CD8-positive, alpha-beta memory T cell (primary cell): ENCODE data around the gene WASF2. TPM values are rescaled to one million over a fixed set of nuclear protein-coding genes. Genes with fewer than 3 reads are reported as not detected.
A peak's percentile ranks its signal among the peaks of the same experiment; 100 is the strongest.

ENCODE experiments used
- CTCF ChIA-PET: fragments of 350-600 bp; sonication (Branson Sonifier 250); formaldehyde crosslinking; loops from one replicate; lab custom pipeline; 2021; ENCODE audit warnings: antibody characterized with exemption; lab: Charles Lee
- POLR2A ChIA-PET: fragments of 350-600 bp; sonication (Branson Sonifier 250); formaldehyde crosslinking; loops from one replicate; lab custom pipeline; 2021; ENCODE audit warnings: antibody characterized with exemption; lab: Charles Lee
- DNase-seq, 5 donors: peaks; one replicate each; pipeline versions ENCODE4 v3.0.0 to v3.0.0-alpha.2; 2020 to 2022; ENCODE audit warnings: mixed read lengths in 1 of 5
- H3K27ac ChIP-seq: one replicate; pipeline ENCODE4 v1.7.0; 2013; ENCODE audit warnings: low read depth, mild to moderate bottlenecking, low read length, moderate library complexity
- H3K27me3 ChIP-seq: 2 replicates; pipeline ENCODE4 v1.7.0; 2013; ENCODE audit warnings: low read length, mild to moderate bottlenecking; ENCODE audit not compliant: insufficient read depth, poor library complexity, severe bottlenecking
- H3K36me3 ChIP-seq: 2 replicates; pipeline ENCODE4 v1.7.0; 2013; ENCODE audit warnings: mild to moderate bottlenecking, low read length, moderate library complexity; ENCODE audit not compliant: insufficient read depth
- H3K4me1 ChIP-seq: 2 replicates; pipeline ENCODE4 v1.7.0; 2013; ENCODE audit warnings: mild to moderate bottlenecking, low read length, moderate library complexity; ENCODE audit not compliant: insufficient read depth
- H3K4me3 ChIP-seq: 2 replicates; pipeline ENCODE4 v1.7.0; 2013; ENCODE audit warnings: mild to moderate bottlenecking, low read length
- H3K9me3 ChIP-seq: 2 replicates; pipeline ENCODE4 v1.7.0; 2013; ENCODE audit warnings: mild to moderate bottlenecking, low read length
- H3K27ac Mint-ChIP-seq, 8 donors: one replicate each; pipeline ENCODE4 v1.8.0; 2020 to 2021; ENCODE audit warnings: mixed read lengths in 8 of 8, mild to moderate bottlenecking in 6 of 8, inconsistent platforms in 3 of 8, moderate library complexity in 3 of 8
- H3K27me3 Mint-ChIP-seq, 2 donors: one replicate each; pipeline ENCODE4 v1.8.0; 2020 to 2021; ENCODE audit warnings: mixed read lengths in 2 of 2, mild to moderate bottlenecking in 1 of 2, moderate library complexity in 1 of 2
- H3K36me3 Mint-ChIP-seq, 3 donors: one replicate each; pipeline ENCODE4 v1.8.0; 2020 to 2021; ENCODE audit warnings: mixed read lengths in 3 of 3, inconsistent platforms in 1 of 3, mild to moderate bottlenecking in 1 of 3
- H3K4me1 Mint-ChIP-seq, 3 donors: one replicate each; pipeline ENCODE4 v1.8.0; 2020 to 2021; ENCODE audit warnings: mixed read lengths in 3 of 3, inconsistent platforms in 1 of 3, mild to moderate bottlenecking in 1 of 3
- H3K4me3 Mint-ChIP-seq, 7 donors: one replicate each; pipeline ENCODE4 v1.8.0; 2020 to 2021; ENCODE audit warnings: mixed read lengths in 7 of 7, mild to moderate bottlenecking in 6 of 7, moderate library complexity in 4 of 7, inconsistent platforms in 2 of 7
- H3K9me3 Mint-ChIP-seq, 5 donors: one replicate each; pipeline ENCODE4 v1.8.0; 2020 to 2022; ENCODE audit warnings: mixed read lengths in 5 of 5, mild to moderate bottlenecking in 3 of 5, moderate library complexity in 2 of 5, inconsistent platforms in 1 of 5
- polyA plus RNA-seq: library from polyadenylated mRNA; unstranded; fragments of 300-500 nt; fragmentation: Illumina TruSeq; gene quantifications from one replicate; pipeline ENCODE4 v1.2.3, GENCODE V29; 2021
- total RNA-seq, 2 experiments: library from RNA; stranded (reverse); gene quantifications; one replicate each; pipeline ENCODE4 v1.2.3, GENCODE V29; 2021

WASF2 gene
- total and polyA plus RNA-seq, 3 experiments from 2014 or later = 64.1 to 128 (median 120) TPM

DNA sequence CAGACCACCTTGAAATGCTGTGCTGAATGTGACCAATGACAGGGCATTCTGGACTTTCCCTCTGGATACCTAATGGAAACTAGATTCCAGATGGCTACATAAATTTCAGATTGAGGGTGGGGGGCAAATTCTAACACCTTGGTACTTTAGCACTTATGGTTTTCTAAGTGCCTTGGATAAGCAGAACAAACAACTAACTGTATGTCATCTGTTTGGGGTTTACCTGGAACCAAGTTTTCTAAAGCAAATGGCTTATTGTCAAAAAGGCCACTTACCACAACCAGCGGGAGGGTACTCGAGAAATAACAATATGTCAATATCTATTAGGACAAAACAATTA, 58.4 kb downstream of the WASF2 start:
- Mint-ChIP-seq H3K27ac (peak overlapping the region in 7 of 8 donors; percentile 52 to 93 (median 83)), H3K27me3 (no peaks in the 10 kb centered on the region), H3K9me3 (no peaks in the 10 kb centered on the region), H3K4me3 (peak overlapping the region in 4 of 7 donors; percentile 15 to 70 (median 34)), H3K36me3 (peaks cover 0 to 28% (median 10%) of the 10 kb centered on the region in 3 donors), H3K4me1 (peaks cover 63 to 89% (median 89%) of the 10 kb centered on the region in 3 donors)
- CTCF ChIA-PET = interaction anchor here (1.0 to 1.1 kb wide), 3 partner anchors 9 to 35 kb away, joined by 3 to 4 read pairs (median 3); no protein-coding TSS in a partner anchor
- no peaks in the 10 kb centered on the region for H3K9me3 ChIP-seq
- POLR2A ChIA-PET = no interaction called here
- peak overlapping the region; percentile 17 for H3K4me3 ChIP-seq
- H3K36me3 ChIP-seq = peaks cover 10% of the 10 kb centered on the region
- no peak for DNase-seq
- H3K4me1 ChIP-seq = peaks cover 89% of the 10 kb centered on the region
- H3K27ac ChIP-seq = no peak overlapping the region
- H3K27me3 ChIP-seq = no peaks in the 10 kb centered on the region

DNA sequence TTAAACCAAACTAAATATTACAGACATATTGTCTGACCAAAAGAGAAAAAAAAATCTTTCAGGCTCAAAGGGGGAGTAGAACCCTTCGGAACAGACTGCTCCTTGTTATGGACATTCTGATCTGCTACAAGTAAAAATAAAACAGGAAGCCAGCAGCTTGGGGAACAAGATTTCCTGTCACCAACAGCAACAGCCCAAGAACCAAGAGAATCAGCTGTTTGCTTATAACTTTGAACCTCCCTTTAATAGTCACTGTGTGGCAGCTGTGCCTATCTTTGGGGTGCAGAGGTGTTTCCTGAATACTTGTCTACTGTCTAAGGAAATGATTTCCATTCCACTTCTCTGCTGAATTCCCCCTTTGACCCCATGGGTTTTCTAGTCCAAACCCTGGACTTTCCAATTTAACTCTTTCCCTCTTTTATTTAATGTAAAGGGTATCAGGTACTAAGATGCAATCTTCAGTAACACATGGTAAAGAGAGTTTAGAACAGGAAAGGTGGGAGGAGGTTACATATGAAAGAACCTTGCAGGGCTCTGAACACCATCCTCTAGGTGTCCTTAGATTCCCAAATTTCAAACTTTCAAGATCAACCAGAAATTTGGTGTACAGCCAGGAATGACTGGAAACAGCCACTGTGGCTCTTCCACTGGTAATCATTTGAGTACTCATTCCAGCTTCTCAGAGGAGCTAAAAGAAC, 58.9 kb downstream of the WASF2 start:
- H3K27ac Mint-ChIP-seq = peak overlapping the region; percentile 56 to 93 (median 82)
- H3K9me3 ChIP-seq = no peaks in the 10 kb centered on the region
- H3K4me1 ChIP-seq = peaks cover 83% of the 10 kb centered on the region
- peak overlapping the region in 5 of 7 donors; percentile 54 to 73 (median 60) for H3K4me3 Mint-ChIP-seq
- ChIA-PET POLR2A (interaction anchor here (1.3 kb wide), 1 partner anchor 18 kb away, joined by 4 read pairs; no protein-coding TSS in a partner anchor), CTCF (interaction anchor here (0.8 to 1.8 kb wide), 8 partner anchors 9 to 135 kb away, joined by 3 to 5 read pairs (median 3); no protein-coding TSS in a partner anchor)
- no peaks in the 10 kb centered on the region for H3K9me3 Mint-ChIP-seq
- peaks cover 59 to 87% (median 87%) of the 10 kb centered on the region in 3 donors for H3K4me1 Mint-ChIP-seq
- DNase-seq = peak in 2 of 5 donors; percentile 34 to 63
- H3K36me3 Mint-ChIP-seq = peaks cover 0 to 30% (median 13%) of the 10 kb centered on the region in 3 donors
- H3K27ac ChIP-seq = no peak overlapping the region
- H3K27me3 ChIP-seq = no peaks in the 10 kb centered on the region
- H3K27me3 Mint-ChIP-seq = no peaks in the 10 kb centered on the region
- peak overlapping the region; percentile 17 for H3K4me3 ChIP-seq
- peaks cover 10% of the 10 kb centered on the region for H3K36me3 ChIP-seq

DNA sequence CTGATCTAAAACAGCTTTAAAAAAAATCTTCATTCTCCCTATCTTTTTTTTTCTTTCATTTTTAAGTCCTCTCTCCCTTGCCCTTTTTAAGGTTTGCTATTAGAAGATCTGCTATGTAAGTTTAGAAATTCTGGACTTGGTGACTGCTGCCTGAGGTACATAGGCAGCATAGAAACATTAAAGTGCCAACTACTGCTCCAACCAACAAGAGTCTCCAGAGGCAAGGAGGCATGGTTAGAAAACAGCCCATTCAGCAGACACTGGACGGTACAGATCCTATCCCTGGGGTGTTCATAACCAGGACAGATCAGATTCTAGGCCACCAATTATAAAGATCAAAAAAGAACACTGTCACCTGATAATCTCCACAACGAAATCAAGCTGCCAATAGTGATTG, 60.9 kb downstream of the WASF2 start:
- Histone ChIP-seq H3K27me3 (no peaks in the 10 kb centered on the region), H3K36me3 (peaks cover 10% of the 10 kb centered on the region), H3K27ac (peak overlapping the region; percentile 14), H3K9me3 (no peaks in the 10 kb centered on the region), H3K4me3 (no peak overlapping the region), H3K4me1 (peaks cover 75% of the 10 kb centered on the region)
- peaks cover 55 to 81% (median 81%) of the 10 kb centered on the region in 3 donors for H3K4me1 Mint-ChIP-seq
- H3K9me3 Mint-ChIP-seq = no peaks in the 10 kb centered on the region
- ChIA-PET POLR2A (no interaction called here), CTCF (interaction anchor here (1.2 to 1.5 kb wide), 3 partner anchors 12 to 233 kb away, joined by 3 to 4 read pairs (median 3); no protein-coding TSS in a partner anchor)
- peaks cover 0 to 44% (median 15%) of the 10 kb centered on the region in 3 donors for H3K36me3 Mint-ChIP-seq
- H3K27ac Mint-ChIP-seq = peak overlapping the region in 6 of 8 donors; percentile 26 to 75 (median 46)
- H3K27me3 Mint-ChIP-seq = no peaks in the 10 kb centered on the region
- peak overlapping the region in 4 of 7 donors; percentile 5 to 72 (median 30) for H3K4me3 Mint-ChIP-seq
- no peak for DNase-seq

DNA sequence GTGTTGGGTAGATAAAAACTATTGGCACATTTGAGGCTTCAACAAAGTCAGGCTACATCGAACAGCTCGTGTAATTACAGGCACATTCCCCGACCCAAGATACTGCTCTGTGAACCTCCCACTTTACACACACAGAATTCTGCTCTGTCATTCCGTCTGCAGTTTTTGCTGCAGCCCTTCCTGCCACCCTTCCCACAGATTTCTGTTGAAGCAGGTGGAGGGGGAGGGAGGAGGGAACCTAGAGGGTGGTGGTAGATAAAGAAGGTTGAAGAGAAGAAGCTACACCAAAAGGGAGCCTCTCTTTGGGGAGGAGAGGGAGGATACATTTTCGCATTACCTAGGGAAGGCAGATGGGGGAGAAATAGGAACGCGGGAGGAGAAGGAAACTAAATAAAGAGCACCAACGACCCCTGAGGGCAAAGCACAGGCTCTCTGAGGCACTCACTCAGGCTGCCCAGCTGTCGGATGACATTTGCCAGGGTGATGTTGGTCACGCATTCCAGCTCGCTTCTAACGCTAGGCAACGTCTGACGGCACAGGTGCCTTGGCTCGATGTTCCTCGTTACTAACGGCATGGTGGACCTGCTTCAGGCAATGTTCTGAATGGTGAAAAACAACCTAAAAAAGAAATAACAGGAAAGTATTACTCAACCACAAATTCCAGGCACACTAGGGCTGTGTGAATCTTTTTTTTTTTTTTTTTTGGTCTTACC, 61.5 kb downstream of the WASF2 start:
- no peaks in the 10 kb centered on the region for H3K9me3 Mint-ChIP-seq
- H3K36me3 Mint-ChIP-seq = peaks cover 0 to 47% (median 15%) of the 10 kb centered on the region in 3 donors
- Histone ChIP-seq H3K4me3 (peak overlapping the region; percentile 37), H3K36me3 (peaks cover 10% of the 10 kb centered on the region), H3K4me1 (peaks cover 74% of the 10 kb centered on the region), H3K27me3 (no peaks in the 10 kb centered on the region), H3K27ac (peak overlapping the region; percentile 32), H3K9me3 (no peaks in the 10 kb centered on the region)
- H3K4me3 Mint-ChIP-seq = peak overlapping the region in 3 of 7 donors; percentile 5 to 72 (median 23)
- ChIA-PET CTCF (interaction anchor here (1.3 to 1.6 kb wide), 3 partner anchors 9 to 180 kb away, joined by 3 to 4 read pairs (median 4); no protein-coding TSS in a partner anchor), POLR2A (interaction anchor here (1.1 kb wide), 1 partner anchor 8 kb away, joined by 3 read pairs; no protein-coding TSS in a partner anchor)
- DNase-seq = peak in 1 of 5 donors; percentile 13
- peaks cover 52 to 81% (median 81%) of the 10 kb centered on the region in 3 donors for H3K4me1 Mint-ChIP-seq
- H3K27me3 Mint-ChIP-seq = no peaks in the 10 kb centered on the region
- peak overlapping the region in 7 of 8 donors; percentile 35 to 91 (median 67) for H3K27ac Mint-ChIP-seq

DNA sequence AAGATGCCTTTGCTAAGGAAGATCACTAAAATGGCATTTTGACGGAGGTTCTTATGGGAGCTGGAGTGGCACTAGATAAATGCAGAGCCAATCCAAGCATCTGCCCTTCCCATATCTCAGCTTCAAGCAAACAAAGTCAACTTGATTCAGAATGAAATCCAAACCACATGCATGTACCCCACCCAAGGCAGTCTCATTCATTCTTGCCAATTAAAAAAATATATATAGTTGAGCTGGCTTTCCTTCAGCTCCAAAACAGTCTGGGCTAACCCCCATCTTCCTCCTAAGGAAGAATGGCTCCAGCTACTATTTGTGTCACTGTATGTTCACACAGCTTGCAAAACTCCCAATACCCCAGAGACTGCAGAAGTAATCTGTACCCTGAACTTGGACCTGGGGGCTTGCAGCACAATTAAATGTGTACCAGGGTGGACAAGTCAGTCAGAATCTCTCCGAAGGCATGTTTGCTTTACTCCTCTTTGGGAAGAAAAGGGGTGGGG, 62.1 kb downstream of the WASF2 start:
- ChIA-PET CTCF (interaction anchor here (1.6 kb wide), 1 partner anchor 10 kb away, joined by 4 read pairs; no protein-coding TSS in a partner anchor), POLR2A (interaction anchor here (1.1 kb wide), 1 partner anchor 9 kb away, joined by 3 read pairs; no protein-coding TSS in a partner anchor)
- peaks cover 0 to 47% (median 15%) of the 10 kb centered on the region in 3 donors for H3K36me3 Mint-ChIP-seq
- Histone ChIP-seq H3K27ac (peak overlapping the region; percentile 32), H3K4me1 (peaks cover 73% of the 10 kb centered on the region), H3K36me3 (peaks cover 10% of the 10 kb centered on the region), H3K4me3 (peak overlapping the region; percentile 37), H3K27me3 (no peaks in the 10 kb centered on the region), H3K9me3 (no peaks in the 10 kb centered on the region)
- no peaks in the 10 kb centered on the region for H3K27me3 Mint-ChIP-seq
- H3K27ac Mint-ChIP-seq = peak overlapping the region in 4 of 8 donors; percentile 44 to 91 (median 68)
- H3K9me3 Mint-ChIP-seq = no peaks in the 10 kb centered on the region
- no peak overlapping the region for H3K4me3 Mint-ChIP-seq
- no peak for DNase-seq
- peaks cover 47 to 76% (median 76%) of the 10 kb centered on the region in 3 donors for H3K4me1 Mint-ChIP-seq

DNA sequence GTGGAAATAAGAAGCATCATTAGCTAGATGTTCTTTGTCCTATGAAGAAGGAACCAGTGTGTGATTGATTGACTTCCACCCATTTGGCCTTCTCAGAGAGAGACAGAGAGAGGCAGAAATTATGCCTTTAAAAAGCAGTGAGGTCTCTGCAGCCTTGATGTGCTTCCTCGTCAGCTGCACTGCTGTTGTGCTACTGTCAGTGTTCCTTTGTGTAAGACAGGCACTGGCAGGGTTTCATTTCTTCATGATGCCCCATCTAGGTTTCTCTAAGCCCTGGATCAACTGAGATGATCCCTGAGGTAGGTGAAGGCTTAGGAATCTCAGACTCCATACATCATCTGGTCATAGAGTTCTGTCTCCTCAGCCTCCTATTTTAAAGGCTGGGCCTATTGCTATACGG, 62.6 kb downstream of the WASF2 start:
- no peak for DNase-seq
- ChIA-PET POLR2A (interaction anchor here (1.1 kb wide), 1 partner anchor 9 kb away, joined by 3 read pairs; no protein-coding TSS in a partner anchor), CTCF (interaction anchor here (1.6 kb wide), 1 partner anchor 10 kb away, joined by 4 read pairs; no protein-coding TSS in a partner anchor)
- Mint-ChIP-seq H3K9me3 (no peaks in the 10 kb centered on the region), H3K4me1 (peaks cover 51 to 79% (median 78%) of the 10 kb centered on the region in 3 donors), H3K27ac (peak overlapping the region in 3 of 8 donors; percentile 44 to 74 (median 68)), H3K36me3 (peaks cover 0 to 47% (median 15%) of the 10 kb centered on the region in 3 donors), H3K4me3 (no peak overlapping the region), H3K27me3 (no peaks in the 10 kb centered on the region)
- Histone ChIP-seq H3K36me3 (peaks cover 10% of the 10 kb centered on the region), H3K27me3 (no peaks in the 10 kb centered on the region), H3K27ac (no peak overlapping the region), H3K9me3 (no peaks in the 10 kb centered on the region), H3K4me3 (no peak overlapping the region), H3K4me1 (peaks cover 78% of the 10 kb centered on the region)

DNA sequence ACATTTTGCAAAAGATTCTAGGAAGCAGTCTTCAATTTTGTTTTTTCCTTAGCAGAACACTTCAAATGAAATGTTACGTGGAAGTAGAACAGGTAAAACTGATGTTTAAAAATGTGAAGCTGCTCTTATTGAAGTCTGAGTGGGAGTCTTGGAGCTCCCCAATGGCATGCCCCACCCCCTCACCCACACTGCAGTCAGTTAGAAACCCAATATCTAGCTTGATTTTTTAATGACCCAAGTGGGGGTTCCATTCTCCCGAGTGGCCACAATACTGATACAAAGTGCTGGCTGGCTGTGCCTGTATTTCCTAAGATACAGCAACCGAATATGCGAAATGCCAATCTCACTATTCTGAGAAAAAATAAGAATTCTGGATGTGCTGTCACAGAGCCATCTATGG, 66.3 kb downstream of the WASF2 start:
- POLR2A ChIA-PET = interaction anchor here (0.5 kb wide), 1 partner anchor 14 kb away, joined by 3 read pairs; no protein-coding TSS in a partner anchor
- CTCF ChIA-PET = interaction anchor here (0.6 to 0.9 kb wide), 2 partner anchors 10 to 44 kb away, joined by 3 to 4 read pairs; no protein-coding TSS in a partner anchor
- Mint-ChIP-seq H3K4me1 (peaks cover 42 to 72% (median 61%) of the 10 kb centered on the region in 3 donors), H3K27ac (peak overlapping the region in 6 of 8 donors; percentile 19 to 72 (median 58)), H3K9me3 (no peaks in the 10 kb centered on the region), H3K27me3 (no peaks in the 10 kb centered on the region), H3K4me3 (peak overlapping the region in 1 of 7 donors; percentile 34), H3K36me3 (peaks cover 0 to 53% (median 14%) of the 10 kb centered on the region in 3 donors)
- Histone ChIP-seq H3K9me3 (no peaks in the 10 kb centered on the region), H3K27ac (no peak overlapping the region), H3K4me1 (peaks cover 71% of the 10 kb centered on the region), H3K27me3 (no peaks in the 10 kb centered on the region), H3K36me3 (peaks cover 10% of the 10 kb centered on the region), H3K4me3 (no peak overlapping the region)
- DNase-seq = no peak
